Progenitor cell of endocrine pancreas (in vitro differentiated cells): ENCODE measurements around the gene ATP11B. TPM values are rescaled to one million over a fixed set of nuclear protein-coding genes. Genes with fewer than 3 reads are reported as not detected.

Source experiments
- DNase-seq: peaks from one replicate; pipeline ENCODE4 v3.0.0; 2021; ENCODE audit warnings: low spot score; ENCODE audit not compliant: unreplicated experiment
- H3K27ac Mint-ChIP-seq: 2 replicates; pipeline ENCODE4 v1.8.0; 2021; ENCODE audit warnings: mild to moderate bottlenecking, moderate library complexity, mixed read lengths
- H3K27me3 Mint-ChIP-seq: 2 replicates; pipeline ENCODE4 v1.8.0; 2021; ENCODE audit warnings: mixed read lengths
- H3K36me3 Mint-ChIP-seq: 2 replicates; pipeline ENCODE4 v1.8.0; 2022; ENCODE audit warnings: mixed read lengths; ENCODE audit not compliant: insufficient read depth
- H3K4me1 Mint-ChIP-seq: 2 replicates; pipeline ENCODE4 v1.8.0; 2021; ENCODE audit warnings: low read depth, mixed read lengths
- H3K4me3 Mint-ChIP-seq: 2 replicates; pipeline ENCODE4 v1.8.0; 2021; ENCODE audit warnings: low read depth, mild to moderate bottlenecking, moderate library complexity, mixed read lengths
- H3K9me3 Mint-ChIP-seq: 2 replicates; pipeline ENCODE4 v1.8.0; 2021; ENCODE audit warnings: low read depth, mixed read lengths
- total RNA-seq: library from RNA; stranded (reverse); gene quantifications from 2 replicates; pipeline ENCODE4 v1.2.1, GENCODE V29; 2021
- TF ChIP-seq, protein P1 (sequence below): fragments of 200-600 bp; sonication (generic); IDR thresholded peaks from one replicate; pipeline ENCODE4 v1.5.0; 2021; ENCODE audit warnings: antibody characterized with exemption, mild to moderate bottlenecking; ENCODE audit not compliant: unreplicated experiment

ATP11B gene
- total RNA-seq, 1 donor from 2014 or later, result 127 TPM

DNA sequence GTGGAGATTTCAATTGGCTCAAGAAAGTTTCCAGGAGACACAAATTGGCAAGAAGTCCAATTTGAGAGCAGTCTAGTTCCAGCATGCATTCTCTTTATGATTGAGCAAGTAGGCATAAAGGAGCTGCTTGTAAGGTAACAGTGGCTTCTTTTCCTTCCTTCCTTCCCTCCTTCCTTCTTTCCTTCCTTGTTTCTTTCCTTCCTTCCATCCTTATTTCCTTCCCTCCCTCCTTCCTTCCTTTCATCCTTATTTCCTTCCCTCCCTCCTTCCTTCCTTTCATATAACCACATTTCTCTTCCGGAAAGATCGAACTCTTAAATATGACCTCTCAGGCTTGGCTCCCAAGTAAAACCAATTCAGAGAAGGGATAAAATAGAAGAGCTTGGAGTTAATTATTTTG is 29.4 kb upstream of the ATP11B start:
- no peaks in the 10 kb centered on the region for H3K36me3 Mint-ChIP-seq
- H3K4me3 Mint-ChIP-seq, result no peak overlapping the region
- peak overlapping the region; percentile 77 for H3K27ac Mint-ChIP-seq
- TF ChIP-seq, protein P1, sequence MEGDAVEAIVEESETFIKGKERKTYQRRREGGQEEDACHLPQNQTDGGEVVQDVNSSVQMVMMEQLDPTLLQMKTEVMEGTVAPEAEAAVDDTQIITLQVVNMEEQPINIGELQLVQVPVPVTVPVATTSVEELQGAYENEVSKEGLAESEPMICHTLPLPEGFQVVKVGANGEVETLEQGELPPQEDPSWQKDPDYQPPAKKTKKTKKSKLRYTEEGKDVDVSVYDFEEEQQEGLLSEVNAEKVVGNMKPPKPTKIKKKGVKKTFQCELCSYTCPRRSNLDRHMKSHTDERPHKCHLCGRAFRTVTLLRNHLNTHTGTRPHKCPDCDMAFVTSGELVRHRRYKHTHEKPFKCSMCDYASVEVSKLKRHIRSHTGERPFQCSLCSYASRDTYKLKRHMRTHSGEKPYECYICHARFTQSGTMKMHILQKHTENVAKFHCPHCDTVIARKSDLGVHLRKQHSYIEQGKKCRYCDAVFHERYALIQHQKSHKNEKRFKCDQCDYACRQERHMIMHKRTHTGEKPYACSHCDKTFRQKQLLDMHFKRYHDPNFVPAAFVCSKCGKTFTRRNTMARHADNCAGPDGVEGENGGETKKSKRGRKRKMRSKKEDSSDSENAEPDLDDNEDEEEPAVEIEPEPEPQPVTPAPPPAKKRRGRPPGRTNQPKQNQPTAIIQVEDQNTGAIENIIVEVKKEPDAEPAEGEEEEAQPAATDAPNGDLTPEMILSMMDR, result no peak
- DNase-seq, result no peak
- peaks cover 38% of the 10 kb centered on the region for H3K4me1 Mint-ChIP-seq
- H3K27me3 Mint-ChIP-seq, result no peaks in the 10 kb centered on the region
- H3K9me3 Mint-ChIP-seq, result peaks cover 4% of the 10 kb centered on the region

DNA sequence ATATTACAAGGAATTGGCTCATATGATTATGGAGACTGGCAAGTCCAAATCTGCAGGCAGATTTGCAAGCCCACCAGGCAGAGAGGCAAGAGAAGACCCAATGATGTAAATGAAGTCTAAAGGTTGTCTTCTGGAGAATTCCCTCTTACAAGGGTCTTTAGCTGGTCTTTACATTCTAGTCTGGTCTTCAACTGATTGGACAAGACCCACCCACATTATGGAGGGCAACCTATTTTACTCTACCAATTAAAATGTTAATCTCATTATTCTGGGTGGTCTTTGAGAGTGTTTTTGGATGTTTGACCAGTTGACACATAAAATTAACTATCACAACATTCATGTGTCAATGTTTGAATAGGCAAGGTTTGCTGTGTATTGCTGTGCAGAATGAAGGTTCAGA is 28.0 kb upstream of the ATP11B start:
- H3K27me3 Mint-ChIP-seq, result no peaks in the 10 kb centered on the region
- H3K9me3 Mint-ChIP-seq, result peaks cover 4% of the 10 kb centered on the region
- TF ChIP-seq, protein P1, result no peak
- no peak overlapping the region for H3K4me3 Mint-ChIP-seq
- peaks cover 33% of the 10 kb centered on the region for H3K4me1 Mint-ChIP-seq
- DNase-seq, result no peak
- H3K27ac Mint-ChIP-seq, result no peak overlapping the region
- no peaks in the 10 kb centered on the region for H3K36me3 Mint-ChIP-seq

GRCh38 chr3:182766099-182766498 is 27.2 kb upstream of the ATP11B start:
- Mint-ChIP-seq H3K9me3 (peaks cover 4% of the 10 kb centered on the region), H3K36me3 (no peaks in the 10 kb centered on the region), H3K4me3 (no peak overlapping the region), H3K4me1 (peaks cover 26% of the 10 kb centered on the region), H3K27me3 (no peaks in the 10 kb centered on the region), H3K27ac (no peak overlapping the region)
- no peak for DNase-seq
- TF ChIP-seq, protein P1, result no peak

DNA sequence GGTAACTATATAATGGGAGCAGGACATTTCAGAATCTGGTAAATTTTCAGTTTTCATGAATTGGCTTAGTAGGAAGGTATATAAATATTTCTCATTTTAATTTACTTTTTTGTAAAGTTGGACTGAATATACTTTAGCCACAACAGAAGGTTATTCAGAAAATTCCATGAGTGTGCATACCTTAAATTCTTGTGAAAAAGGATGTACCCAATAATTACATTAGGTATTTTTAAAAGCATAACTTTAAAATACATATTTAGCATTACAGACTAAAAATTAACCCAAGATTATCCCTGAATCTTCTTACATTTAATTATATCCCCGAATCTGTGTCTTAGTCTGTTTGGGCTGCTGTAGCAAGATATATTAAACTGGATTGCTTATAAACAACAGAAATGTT is 24.9 kb upstream of the ATP11B start:
- TF ChIP-seq, protein P1, result no peak
- H3K27me3 Mint-ChIP-seq, result no peaks in the 10 kb centered on the region
- peaks cover 16% of the 10 kb centered on the region for H3K4me1 Mint-ChIP-seq
- no peak for DNase-seq
- H3K4me3 Mint-ChIP-seq, result no peak overlapping the region
- no peaks in the 10 kb centered on the region for H3K36me3 Mint-ChIP-seq
- no peak overlapping the region for H3K27ac Mint-ChIP-seq
- H3K9me3 Mint-ChIP-seq, result no peaks in the 10 kb centered on the region

DNA sequence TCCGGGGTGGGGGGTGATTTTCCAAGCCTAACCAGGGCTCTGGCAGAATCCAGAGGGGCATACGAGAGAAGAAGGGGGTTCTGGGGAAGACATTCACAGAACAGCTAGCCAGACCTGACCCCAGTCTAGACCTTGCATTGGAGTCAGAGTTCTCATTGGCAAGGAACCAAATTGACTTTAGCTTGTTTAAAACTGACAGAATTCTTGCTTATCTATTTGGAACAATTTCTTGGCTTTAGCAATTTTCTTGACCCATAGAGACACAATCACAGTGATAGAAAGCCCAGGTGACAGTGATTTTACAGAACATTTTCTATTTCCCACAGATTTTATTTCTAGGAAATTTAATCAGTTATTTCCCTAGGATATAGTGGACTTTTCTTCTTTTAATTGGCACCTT is 23.6 kb upstream of the ATP11B start:
- Mint-ChIP-seq H3K27me3 (no peaks in the 10 kb centered on the region), H3K27ac (no peak overlapping the region), H3K4me3 (no peak overlapping the region), H3K36me3 (peaks cover 3% of the 10 kb centered on the region), H3K9me3 (peaks cover 10% of the 10 kb centered on the region), H3K4me1 (peaks cover 8% of the 10 kb centered on the region)
- TF ChIP-seq, protein P1, result no peak
- no peak for DNase-seq
